ENCODE results near the gene SEMA5A. TPM values are rescaled to one million over a fixed set of nuclear protein-coding genes. Genes with fewer than 3 reads are reported as not detected.

Gene SEMA5A
- total RNA-seq, 6 experiments from 2014 or later, result 3.1 to 12.6 (median 5.7) TPM

DNA sequence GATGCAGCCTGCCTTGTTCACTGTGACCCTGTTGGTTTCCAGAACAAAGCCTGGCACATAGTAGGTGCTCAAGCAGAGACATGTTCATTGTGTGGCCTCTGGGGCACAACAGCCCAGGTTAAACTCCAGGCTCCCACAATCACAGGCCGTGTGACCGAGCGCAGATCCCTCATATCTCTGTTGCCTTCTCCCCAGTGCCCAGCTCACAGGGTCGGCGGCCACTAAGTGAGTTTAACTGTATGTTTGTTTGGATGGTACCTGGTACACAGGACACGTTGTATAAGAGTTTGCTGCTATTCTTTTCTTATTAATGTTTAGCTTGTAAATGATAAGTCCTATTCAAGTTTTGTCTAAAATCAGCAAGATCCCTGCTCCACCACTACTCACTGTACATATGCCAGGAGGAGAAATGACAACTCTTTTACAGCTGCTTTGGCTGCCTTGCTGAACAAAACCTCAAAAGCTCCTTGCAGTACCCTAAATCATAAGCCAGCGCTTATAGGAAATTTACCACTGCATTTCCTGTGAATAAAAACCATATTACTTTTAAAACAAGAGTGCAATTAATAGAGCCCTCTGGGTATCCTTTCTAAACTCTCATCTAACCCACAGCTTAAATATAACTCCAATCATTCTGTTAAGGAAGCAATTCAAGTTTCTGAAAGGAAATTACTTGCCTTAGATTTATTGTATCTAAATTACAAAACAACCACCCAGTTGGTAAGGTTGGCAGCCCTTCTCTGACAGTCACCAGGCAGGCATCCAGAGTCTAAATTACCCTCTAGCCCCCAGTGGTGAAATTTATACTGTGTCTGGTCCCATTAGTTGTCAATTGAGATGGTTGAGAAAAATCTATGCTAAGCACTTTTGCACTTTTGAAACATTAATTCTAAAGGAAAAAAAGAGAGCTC lies 379.4 kb downstream of the SEMA5A start:
- no peaks in the 10 kb centered on the region for H3K9me3 ChIP-seq
- H3K27me3 ChIP-seq, result no peaks in the 10 kb centered on the region
- no peaks in the 10 kb centered on the region for H3K4me1 ChIP-seq
- intact Hi-C loops (cut with DNase I), result no loop called here
- no peaks in the 10 kb centered on the region for H3K36me3 ChIP-seq
- no peak for DNase-seq
- TF ChIP-seq POLR2A (IDR thresholded peaks at IDR 0.05), result no peak
- TF ChIP-seq, protein P1, sequence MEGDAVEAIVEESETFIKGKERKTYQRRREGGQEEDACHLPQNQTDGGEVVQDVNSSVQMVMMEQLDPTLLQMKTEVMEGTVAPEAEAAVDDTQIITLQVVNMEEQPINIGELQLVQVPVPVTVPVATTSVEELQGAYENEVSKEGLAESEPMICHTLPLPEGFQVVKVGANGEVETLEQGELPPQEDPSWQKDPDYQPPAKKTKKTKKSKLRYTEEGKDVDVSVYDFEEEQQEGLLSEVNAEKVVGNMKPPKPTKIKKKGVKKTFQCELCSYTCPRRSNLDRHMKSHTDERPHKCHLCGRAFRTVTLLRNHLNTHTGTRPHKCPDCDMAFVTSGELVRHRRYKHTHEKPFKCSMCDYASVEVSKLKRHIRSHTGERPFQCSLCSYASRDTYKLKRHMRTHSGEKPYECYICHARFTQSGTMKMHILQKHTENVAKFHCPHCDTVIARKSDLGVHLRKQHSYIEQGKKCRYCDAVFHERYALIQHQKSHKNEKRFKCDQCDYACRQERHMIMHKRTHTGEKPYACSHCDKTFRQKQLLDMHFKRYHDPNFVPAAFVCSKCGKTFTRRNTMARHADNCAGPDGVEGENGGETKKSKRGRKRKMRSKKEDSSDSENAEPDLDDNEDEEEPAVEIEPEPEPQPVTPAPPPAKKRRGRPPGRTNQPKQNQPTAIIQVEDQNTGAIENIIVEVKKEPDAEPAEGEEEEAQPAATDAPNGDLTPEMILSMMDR (IDR thresholded peaks at IDR 0.05), result no peak
- 49% methylated on average over 2 of the region's 7 CpGs for WGBS (ENCODE audit: insufficient coverage, low coverage, low lambda C conversion rate, missing lambda C conversion rate)
- no peak overlapping the region for H3K4me3 ChIP-seq
- no peak overlapping the region for H3K27ac ChIP-seq
- ATAC-seq, result no peak

DNA sequence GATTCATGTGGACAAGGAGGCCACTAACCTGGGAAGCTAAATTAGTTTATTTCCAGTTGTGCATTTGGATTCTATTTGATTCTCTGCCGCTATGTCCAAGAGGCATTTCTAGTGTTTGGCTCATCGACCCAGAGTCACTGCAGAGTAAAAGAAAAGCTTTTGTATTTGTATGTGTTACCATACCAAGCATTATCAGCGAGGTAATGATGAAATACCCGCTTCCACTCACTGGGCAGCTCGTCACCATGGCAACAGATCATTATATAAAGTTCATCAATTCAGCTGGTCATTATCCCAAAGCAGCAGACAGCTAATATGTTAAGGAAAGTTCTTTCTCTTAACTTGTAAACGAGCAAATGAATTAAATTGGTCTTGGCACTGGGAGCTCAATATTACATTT lies 380.3 kb downstream of the SEMA5A start:
- no peak for TF ChIP-seq POLR2A (IDR thresholded peaks at IDR 0.05)
- TF ChIP-seq, protein P1 (IDR thresholded peaks at IDR 0.05), result no peak
- WGBS (ENCODE audit: insufficient coverage, low coverage, low lambda C conversion rate, missing lambda C conversion rate), result 79% methylated on average over 6 of the region's 6 CpGs
- ATAC-seq (no peak), DNase-seq (no peak)
- H3K4me1 ChIP-seq, result no peaks in the 10 kb centered on the region
- H3K27ac ChIP-seq, result no peak overlapping the region
- H3K4me3 ChIP-seq, result no peak overlapping the region
- intact Hi-C loops (cut with DNase I), result no loop called here
- no peaks in the 10 kb centered on the region for H3K36me3 ChIP-seq
- no peaks in the 10 kb centered on the region for H3K9me3 ChIP-seq
- no peaks in the 10 kb centered on the region for H3K27me3 ChIP-seq

DNA sequence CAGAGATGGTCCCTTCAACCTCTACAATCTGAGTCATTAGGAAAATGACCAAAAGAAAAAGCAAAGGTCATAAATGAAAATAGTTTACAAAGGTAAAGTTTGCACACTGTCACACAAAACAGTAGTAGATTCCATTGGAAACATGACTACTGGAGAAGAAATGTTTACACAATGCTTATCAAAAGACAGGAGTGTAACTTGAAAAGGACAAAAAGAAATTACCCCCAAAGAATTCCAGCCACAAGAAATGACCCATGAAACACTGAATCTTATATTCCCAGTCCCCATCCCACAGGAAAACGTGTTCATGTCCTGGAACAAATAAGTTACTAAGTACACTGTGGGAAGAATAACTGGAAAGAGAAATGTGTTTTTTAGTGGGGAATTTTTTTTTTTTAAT lies 385.1 kb downstream of the SEMA5A start:
- no peak overlapping the region for H3K4me3 ChIP-seq
- TF ChIP-seq, protein P1 (IDR thresholded peaks at IDR 0.05), result no peak
- TF ChIP-seq POLR2A (IDR thresholded peaks at IDR 0.05), result no peak
- no peak overlapping the region for H3K27ac ChIP-seq
- ATAC-seq (peak in 1 of 4 donors; percentile 63), DNase-seq (no peak)
- no peaks in the 10 kb centered on the region for H3K27me3 ChIP-seq
- no peaks in the 10 kb centered on the region for H3K9me3 ChIP-seq
- 42% methylated on average over 1 of the region's 1 CpG for WGBS (ENCODE audit: insufficient coverage, low coverage, low lambda C conversion rate, missing lambda C conversion rate)
- H3K4me1 ChIP-seq, result no peaks in the 10 kb centered on the region
- H3K36me3 ChIP-seq, result no peaks in the 10 kb centered on the region
- intact Hi-C loops (cut with DNase I), result no loop called here

DNA sequence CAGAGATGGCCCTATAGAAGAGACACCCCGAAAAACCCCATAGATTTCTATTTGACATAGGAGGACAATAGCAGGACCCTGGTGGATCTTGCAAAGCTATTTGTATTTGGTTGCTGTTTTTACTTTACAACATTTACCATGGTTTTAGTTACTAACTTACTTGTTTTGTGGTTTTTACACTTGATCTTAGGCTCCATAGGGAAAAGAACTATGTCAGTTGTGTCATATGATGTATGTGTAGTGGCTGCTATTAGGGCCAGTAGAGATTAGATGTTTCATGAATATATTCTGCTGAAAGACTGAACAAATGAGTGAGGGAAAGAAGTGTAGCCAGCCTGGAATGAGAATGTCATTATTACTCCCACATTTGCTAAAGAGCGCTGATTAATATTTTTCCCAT lies 388.1 kb downstream of the SEMA5A start:
- no peak for ATAC-seq
- WGBS (ENCODE audit: insufficient coverage, low coverage, low lambda C conversion rate, missing lambda C conversion rate), result 88% methylated on average over 1 of the region's 2 CpGs
- intact Hi-C loops (cut with DNase I), result no loop called here
- TF ChIP-seq, protein P1 (IDR thresholded peaks at IDR 0.05), result no peak
- TF ChIP-seq POLR2A (IDR thresholded peaks at IDR 0.05), result no peak
- peaks cover 0 to 2% (median 0%) of the 10 kb centered on the region in 4 donors for H3K36me3 ChIP-seq
- no peaks in the 10 kb centered on the region for H3K4me1 ChIP-seq
- no peaks in the 10 kb centered on the region for H3K27me3 ChIP-seq
- H3K27ac ChIP-seq, result no peak overlapping the region
- DNase-seq, result no peak
- H3K9me3 ChIP-seq, result no peaks in the 10 kb centered on the region
- no peak overlapping the region for H3K4me3 ChIP-seq
